ENCODE results near the gene DROSHA. TPM values are rescaled to one million over a fixed set of nuclear protein-coding genes. Genes with fewer than 3 reads are reported as not detected.

DROSHA gene
- total RNA-seq, 3 donors from 2014 or later (not counting 1 experiment from before 2014, with no cell fraction given): 44.9 to 55.9 (median 50.5) TPM

DNA sequence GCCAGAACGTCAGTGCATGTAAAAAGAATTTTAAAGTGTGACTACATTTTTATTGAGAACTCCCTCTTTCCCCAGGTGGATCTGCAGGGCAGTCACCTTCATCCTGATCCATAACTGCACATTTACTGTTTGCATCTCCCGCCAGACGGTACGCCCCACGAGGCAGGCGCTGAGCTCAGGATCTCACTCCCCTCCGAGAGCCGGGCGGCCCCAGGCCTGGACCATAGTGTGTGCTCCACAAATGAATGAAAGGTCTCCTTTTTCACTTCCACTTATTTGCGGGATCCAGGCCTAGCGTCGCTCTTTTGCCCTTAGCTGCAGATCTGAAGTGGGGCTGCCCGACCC lies 378 bp downstream of the DROSHA start:
- Mint-ChIP-seq H3K9me3 (no peaks in the 10 kb centered on the region), H3K27me3 (ENCODE audit: low read depth in 2 of 2) (no peaks in the 10 kb centered on the region), H3K36me3 (no peaks in the 10 kb centered on the region), H3K27ac (peak overlapping the region; percentile 94 to 95), H3K4me3 (peak overlapping the region; percentile 98), H3K4me1 (peaks cover 53 to 62% of the 10 kb centered on the region in 2 donors)
- peak in 1 of 2 donors; percentile 43 for DNase-seq
- Histone ChIP-seq H3K27me3 (ENCODE audit: control insufficient read depth, insufficient read depth, low read length) (no peaks in the 10 kb centered on the region), H3K27ac (ENCODE audit: low read length) (peak overlapping the region; percentile 65), H3K9me3 (ENCODE audit: control insufficient read depth, insufficient read depth, low read length) (no peaks in the 10 kb centered on the region), H3K36me3 (ENCODE audit: control insufficient read depth, insufficient read depth, low read length) (peaks cover 35% of the 10 kb centered on the region), H3K4me3 (ENCODE audit: low read length) (peak overlapping the region; percentile 92), H3K4me1 (ENCODE audit: control insufficient read depth, insufficient read depth, low read length) (peaks cover 25% of the 10 kb centered on the region)
- under 1% methylated on average over 12 of the region's 13 CpGs for WGBS (ENCODE audit: insufficient coverage)
- intact Hi-C loops (cut with micrococcal nuclease): loop anchor here (5.0 kb wide), 1 partner anchor 561 kb away; no protein-coding TSS in a partner anchor
- ATAC-seq: peak; percentile 21 to 49 (median 37)
- TF ChIP-seq, protein P1, sequence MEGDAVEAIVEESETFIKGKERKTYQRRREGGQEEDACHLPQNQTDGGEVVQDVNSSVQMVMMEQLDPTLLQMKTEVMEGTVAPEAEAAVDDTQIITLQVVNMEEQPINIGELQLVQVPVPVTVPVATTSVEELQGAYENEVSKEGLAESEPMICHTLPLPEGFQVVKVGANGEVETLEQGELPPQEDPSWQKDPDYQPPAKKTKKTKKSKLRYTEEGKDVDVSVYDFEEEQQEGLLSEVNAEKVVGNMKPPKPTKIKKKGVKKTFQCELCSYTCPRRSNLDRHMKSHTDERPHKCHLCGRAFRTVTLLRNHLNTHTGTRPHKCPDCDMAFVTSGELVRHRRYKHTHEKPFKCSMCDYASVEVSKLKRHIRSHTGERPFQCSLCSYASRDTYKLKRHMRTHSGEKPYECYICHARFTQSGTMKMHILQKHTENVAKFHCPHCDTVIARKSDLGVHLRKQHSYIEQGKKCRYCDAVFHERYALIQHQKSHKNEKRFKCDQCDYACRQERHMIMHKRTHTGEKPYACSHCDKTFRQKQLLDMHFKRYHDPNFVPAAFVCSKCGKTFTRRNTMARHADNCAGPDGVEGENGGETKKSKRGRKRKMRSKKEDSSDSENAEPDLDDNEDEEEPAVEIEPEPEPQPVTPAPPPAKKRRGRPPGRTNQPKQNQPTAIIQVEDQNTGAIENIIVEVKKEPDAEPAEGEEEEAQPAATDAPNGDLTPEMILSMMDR (IDR thresholded peaks at IDR 0.05): no peak

DNA sequence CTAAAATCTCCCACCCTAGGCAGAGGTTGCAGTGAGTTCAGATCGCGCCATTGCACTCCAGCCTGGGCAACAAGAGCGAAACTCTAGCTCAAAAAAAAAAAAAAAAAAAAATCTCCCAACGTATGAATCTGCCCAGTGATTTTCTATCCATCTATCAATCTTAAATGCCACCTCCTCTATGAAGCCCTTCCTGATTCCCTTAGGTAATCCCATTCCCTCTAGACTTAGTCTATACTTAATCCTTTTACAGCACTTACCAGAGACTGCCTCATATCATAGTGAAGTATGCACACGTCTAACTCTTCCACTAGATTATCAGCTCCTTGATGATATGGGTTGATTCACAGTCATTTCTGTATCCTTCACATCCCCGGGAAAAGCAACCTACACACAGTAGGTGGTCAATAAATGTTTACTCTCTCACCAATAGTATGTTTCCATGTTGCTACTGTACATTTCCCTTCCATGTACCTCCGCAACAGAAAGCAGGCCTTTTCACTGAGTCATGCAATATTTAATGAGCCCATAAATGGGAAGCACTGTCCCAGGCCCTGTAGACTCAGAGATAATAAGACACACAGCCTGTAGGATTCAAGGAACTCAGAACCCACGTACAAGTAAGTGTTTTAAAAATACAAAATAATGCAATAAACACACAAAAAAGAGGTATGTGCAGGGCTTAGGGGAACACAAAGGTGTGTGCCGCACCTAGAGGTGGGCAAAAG lies 1.2 kb downstream of the DROSHA start:
- 81% methylated on average over 8 of the region's 9 CpGs for WGBS (ENCODE audit: insufficient coverage)
- Histone ChIP-seq H3K9me3 (ENCODE audit: control insufficient read depth, insufficient read depth, low read length) (no peaks in the 10 kb centered on the region), H3K27me3 (ENCODE audit: control insufficient read depth, insufficient read depth, low read length) (no peaks in the 10 kb centered on the region), H3K27ac (ENCODE audit: low read length) (no peak overlapping the region), H3K36me3 (ENCODE audit: control insufficient read depth, insufficient read depth, low read length) (peaks cover 40% of the 10 kb centered on the region), H3K4me3 (ENCODE audit: low read length) (no peak overlapping the region), H3K4me1 (ENCODE audit: control insufficient read depth, insufficient read depth, low read length) (peaks cover 25% of the 10 kb centered on the region)
- H3K36me3 Mint-ChIP-seq: no peaks in the 10 kb centered on the region
- peak overlapping the region; percentile 94 to 95 for H3K27ac Mint-ChIP-seq
- H3K4me3 Mint-ChIP-seq: peak overlapping the region; percentile 98
- no peak for ATAC-seq
- intact Hi-C loops (cut with micrococcal nuclease): loop anchor here (5.0 kb wide), 1 partner anchor 562 kb away; no protein-coding TSS in a partner anchor
- DNase-seq: no peak
- TF ChIP-seq, protein P1 (IDR thresholded peaks at IDR 0.05): no peak
- no peaks in the 10 kb centered on the region for H3K9me3 Mint-ChIP-seq
- H3K27me3 Mint-ChIP-seq (ENCODE audit: low read depth in 2 of 2): no peaks in the 10 kb centered on the region
- peaks cover 53 to 66% of the 10 kb centered on the region in 2 donors for H3K4me1 Mint-ChIP-seq

DNA sequence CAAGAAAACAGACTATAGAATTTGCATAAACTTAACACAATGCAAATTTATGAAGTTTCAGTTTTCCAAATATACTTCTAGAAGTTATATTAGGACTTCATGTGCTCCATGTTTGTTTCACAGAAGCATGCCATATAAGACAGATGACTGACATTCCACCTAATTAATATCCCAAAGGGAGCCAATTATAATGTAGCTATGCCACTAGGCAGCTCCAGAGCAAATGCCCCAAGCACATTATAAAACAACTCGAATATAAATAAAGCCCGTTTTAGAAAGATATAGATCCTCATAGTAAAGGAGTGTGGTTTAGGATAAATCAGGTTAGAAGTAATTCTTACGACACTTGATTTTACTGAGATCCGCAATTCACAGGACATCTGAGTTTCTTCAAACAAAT lies 8.9 kb downstream of the DROSHA start:
- Histone ChIP-seq H3K27me3 (ENCODE audit: control insufficient read depth, insufficient read depth, low read length) (no peaks in the 10 kb centered on the region), H3K27ac (ENCODE audit: low read length) (no peak overlapping the region), H3K4me1 (ENCODE audit: control insufficient read depth, insufficient read depth, low read length) (no peaks in the 10 kb centered on the region), H3K9me3 (ENCODE audit: control insufficient read depth, insufficient read depth, low read length) (no peaks in the 10 kb centered on the region), H3K4me3 (ENCODE audit: low read length) (no peak overlapping the region), H3K36me3 (ENCODE audit: control insufficient read depth, insufficient read depth, low read length) (peaks cover 64% of the 10 kb centered on the region)
- H3K36me3 Mint-ChIP-seq: peaks cover 21% of the 10 kb centered on the region
- H3K4me1 Mint-ChIP-seq: peaks cover 0 to 6% of the 10 kb centered on the region in 2 donors
- 94% methylated on average over 2 of the region's 4 CpGs for WGBS (ENCODE audit: insufficient coverage)
- no peaks in the 10 kb centered on the region for H3K27me3 Mint-ChIP-seq (ENCODE audit: low read depth in 2 of 2)
- H3K27ac Mint-ChIP-seq: no peak overlapping the region
- ATAC-seq: no peak
- no peaks in the 10 kb centered on the region for H3K9me3 Mint-ChIP-seq
- intact Hi-C loops (cut with micrococcal nuclease): no loop called here
- TF ChIP-seq, protein P1 (IDR thresholded peaks at IDR 0.05): no peak
- no peak overlapping the region for H3K4me3 Mint-ChIP-seq
- no peak for DNase-seq
